DMS153 (cell line): Measurements from ENCODE around the gene PNPLA7.
"Not testable (repeated sequence)": the region's sequence is repeated elsewhere in the genome, so short reads cannot be mapped to it uniquely, and the experiment has no call there.

Experiments
- DNase-seq: peaks from one replicate; lab custom pipeline; 2025; lab: John Stamatoyannopoulos, UW

PNPLA7 gene

DNA sequence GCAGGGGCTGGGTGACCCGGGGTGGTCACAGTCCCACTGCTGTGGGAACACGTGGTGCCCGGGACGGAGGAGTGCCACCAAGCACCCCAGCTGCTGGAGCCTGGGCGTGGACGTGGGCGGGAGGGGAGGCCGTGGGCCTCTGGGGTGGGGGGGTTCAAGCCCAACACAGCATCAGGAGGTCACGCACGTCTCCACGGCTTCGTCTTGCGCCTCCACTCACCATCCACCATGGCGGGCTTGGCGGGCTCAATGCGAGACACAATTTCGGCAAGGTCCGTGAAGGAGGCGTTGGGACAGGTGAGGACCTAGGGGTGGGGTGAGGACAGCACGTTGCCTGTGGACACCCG is 88.9 kb downstream of the PNPLA7 start:
- no peak for DNase-seq

GRCh38 chr9:137460363-137461315 is 89.6 kb downstream of the PNPLA7 start:
- no peak for DNase-seq

DNA sequence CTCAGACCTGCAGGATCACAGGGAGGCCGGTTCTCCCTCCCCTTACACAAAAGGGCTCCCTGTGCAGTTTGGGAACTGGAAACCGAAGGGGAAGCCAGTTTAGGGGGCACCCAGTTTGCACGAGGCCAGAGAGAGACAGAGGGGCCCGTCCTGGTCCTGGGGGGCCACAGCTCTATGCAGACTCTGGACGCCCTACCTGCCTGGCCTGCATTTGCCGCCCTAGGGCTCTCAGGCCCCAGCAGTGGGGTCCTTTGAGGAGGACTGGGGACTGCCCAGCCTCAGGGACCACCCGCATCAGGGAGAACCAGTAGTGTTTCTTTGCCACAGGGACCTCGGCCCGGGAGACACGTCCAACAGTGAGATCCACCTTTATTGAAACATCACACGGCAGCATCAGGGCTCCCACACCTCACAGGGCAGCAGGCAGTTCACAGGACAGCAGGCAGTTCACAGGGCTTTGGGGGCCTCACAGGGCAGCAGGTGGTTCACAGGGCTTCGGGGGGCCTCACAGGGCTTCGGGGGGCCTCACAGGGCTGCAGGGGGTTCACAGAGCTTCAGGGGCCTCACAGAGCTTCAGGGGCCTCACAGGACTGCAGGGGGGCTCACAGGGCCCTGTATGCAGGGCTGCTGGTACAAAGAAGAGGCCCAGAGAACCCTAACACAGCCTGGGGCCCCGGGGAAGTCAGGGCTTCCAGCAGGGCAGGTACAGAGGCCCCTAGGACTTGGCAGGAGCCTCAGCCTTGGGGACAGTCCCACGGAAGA is 90.4 kb downstream of the PNPLA7 start:
- DNase-seq: no peak

GRCh38 chr9:137459152-137459600 is 91.0 kb downstream of the PNPLA7 start, which contains the start of gene NSMF:
Gene NSMF (minus strand): TSS chr9:137459334. CDS start chr9:137459102, 232 bp downstream.
- DNase-seq: peak; percentile 68

- no peak for DNase-seq
These were observed 91.7 kb downstream of the PNPLA7 start for GRCh38 chr9:137458194-137459151.

GRCh38 chr9:137457406-137458193 is 92.6 kb downstream of the PNPLA7 start:
- DNase-seq: no peak

- DNase-seq: no peak
These were observed 93.3 kb downstream of the PNPLA7 start for GRCh38 chr9:137456864-137457405.

GRCh38 chr9:137456061-137456863 is 93.9 kb downstream of the PNPLA7 start:
- DNase-seq: no peak

DNA sequence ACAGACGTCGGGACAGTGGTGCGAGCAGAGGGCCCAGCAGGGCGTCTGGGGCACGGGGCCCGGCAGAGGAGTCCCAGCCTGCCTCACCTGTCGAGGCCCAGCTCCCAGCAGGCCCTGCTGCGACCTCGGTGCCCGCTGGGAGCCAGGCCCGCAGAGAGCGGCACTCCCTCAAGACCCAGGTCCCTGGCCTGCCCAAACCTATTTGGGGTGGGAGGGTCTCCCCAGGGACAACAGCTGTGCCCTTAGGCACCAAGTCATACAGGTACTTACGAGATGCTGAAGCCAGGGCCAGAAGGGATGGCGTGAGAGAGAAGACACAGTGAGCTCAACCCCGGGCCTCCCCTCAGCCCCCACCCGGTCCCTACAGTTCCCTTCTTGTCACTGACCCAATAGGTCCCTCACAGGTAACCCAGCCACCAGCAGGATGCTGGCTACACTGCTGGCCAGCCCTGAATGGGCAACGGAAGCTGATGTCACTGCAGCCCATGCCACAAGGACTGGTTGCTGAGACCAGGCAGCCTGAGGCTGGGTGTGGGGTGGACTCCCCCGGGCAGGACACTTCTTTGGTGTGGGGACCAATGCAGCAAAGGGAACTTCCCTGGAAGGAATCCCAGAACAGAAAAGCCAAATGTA is 94.7 kb downstream of the PNPLA7 start:
- no peak for DNase-seq

- DNase-seq: no peak
These were observed 95.4 kb downstream of the PNPLA7 start for GRCh38 chr9:137454597-137455358.

GRCh38 chr9:137454145-137454596 is 96.0 kb downstream of the PNPLA7 start:
- no peak for DNase-seq

DNA sequence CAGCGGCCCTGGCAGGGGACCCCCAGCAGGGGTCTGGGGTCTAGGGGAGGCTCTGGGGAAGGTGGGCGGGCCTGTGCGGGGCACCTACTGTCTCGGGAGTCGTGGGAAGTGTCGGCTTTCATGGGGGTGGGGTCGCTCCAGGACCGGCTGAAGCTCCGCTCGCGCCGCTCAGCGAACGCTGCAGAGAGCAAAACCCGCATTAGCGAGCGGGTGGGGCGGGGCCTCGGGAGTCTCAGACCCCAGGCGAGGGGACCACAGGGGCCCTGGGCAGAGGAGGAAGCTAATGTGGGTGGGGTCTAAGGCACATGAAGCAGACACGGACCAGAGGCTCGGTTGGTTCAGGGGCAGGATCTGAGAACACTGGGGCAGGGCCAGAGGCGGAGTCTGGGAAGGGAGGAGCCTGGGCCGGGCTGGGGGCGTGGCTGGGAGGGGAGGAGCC is 96.5 kb downstream of the PNPLA7 start:
- no peak for DNase-seq

DNA sequence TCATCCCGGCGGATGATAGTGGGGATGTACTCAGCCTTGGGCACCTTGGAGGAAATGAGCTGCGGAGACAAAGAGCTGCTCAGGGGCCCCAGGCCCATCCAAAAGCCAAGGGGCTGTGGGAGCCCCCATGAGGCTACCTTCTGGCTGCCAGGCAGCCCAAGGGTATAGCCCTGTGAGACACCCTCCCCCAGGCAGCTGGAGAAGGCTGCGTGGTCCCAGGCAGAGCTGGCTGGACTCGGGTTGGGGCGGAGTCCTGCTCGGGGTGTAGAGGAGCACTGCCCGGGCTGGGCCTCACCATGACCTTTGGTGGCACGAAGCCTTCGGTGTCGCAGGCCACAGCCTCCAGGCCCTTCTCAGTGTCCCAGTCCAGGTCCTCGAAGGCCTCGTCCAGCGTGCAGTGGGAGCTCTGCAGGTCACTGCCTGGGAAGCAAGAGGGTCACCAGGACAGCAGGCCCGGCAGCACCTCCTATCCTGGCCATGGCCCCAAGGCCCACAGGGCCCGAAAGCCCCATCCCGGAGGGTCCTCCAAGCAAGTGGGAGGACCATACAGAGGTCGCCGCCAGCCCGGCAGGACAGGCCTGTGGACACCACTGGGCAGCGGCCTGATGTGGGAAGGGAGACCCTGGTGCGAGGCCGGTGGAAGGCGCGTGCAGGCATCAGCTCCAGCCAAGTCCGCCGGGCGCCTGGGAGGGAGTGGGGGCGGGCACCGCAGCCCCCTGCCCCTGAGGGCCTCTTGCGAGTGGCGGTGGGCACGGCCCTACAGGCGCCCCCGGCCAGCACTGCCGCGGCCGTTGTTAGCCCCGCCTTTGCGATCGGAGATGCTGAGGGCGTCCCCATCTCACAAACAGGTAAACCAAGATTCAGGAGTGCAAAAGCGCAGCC is 97.2 kb downstream of the PNPLA7 start:
- DNase-seq: no peak

GRCh38 chr9:137452006-137452760 is 98.0 kb downstream of the PNPLA7 start:
- DNase-seq: no peak

- DNase-seq: not testable (repeated sequence)
These were observed 98.8 kb downstream of the PNPLA7 start for GRCh38 chr9:137451264-137452005.
